Neural progenitor cell (in vitro differentiated cells): ENCODE measurements around the gene ST6GALNAC1.

Experiments used
- CTCF ChIP-seq: fragments of 200-600 bp; sonication (generic); IDR thresholded peaks from 2 replicates; pipeline ENCODE4 v1.5.1; 2017; ENCODE audit warnings: antibody characterized with exemption, mild to moderate bottlenecking
- EZH2 ChIP-seq: fragments of 200-600 bp; sonication (generic); IDR thresholded peaks from 2 replicates; pipeline ENCODE4 v1.6.1; 2017; ENCODE audit warnings: antibody characterized with exemption, mild to moderate bottlenecking, moderate library complexity

GRCh38 chr17:76611758-76612157 is 31.8 kb downstream of the ST6GALNAC1 start:
- no peak for TF ChIP-seq CTCF
- TF ChIP-seq EZH2 = no peak
